Measurements from ENCODE around the gene ASCL5. TPM values are rescaled to one million over a fixed set of nuclear protein-coding genes. Genes with fewer than 3 reads are reported as not detected.

The ASCL5 gene
- total and polyA plus RNA-seq, 2 of the 13 experiments (the other 11 are each of a cell fraction or from before 2014, with no cell fraction given) = not detected

- TF ChIP-seq, protein P1, sequence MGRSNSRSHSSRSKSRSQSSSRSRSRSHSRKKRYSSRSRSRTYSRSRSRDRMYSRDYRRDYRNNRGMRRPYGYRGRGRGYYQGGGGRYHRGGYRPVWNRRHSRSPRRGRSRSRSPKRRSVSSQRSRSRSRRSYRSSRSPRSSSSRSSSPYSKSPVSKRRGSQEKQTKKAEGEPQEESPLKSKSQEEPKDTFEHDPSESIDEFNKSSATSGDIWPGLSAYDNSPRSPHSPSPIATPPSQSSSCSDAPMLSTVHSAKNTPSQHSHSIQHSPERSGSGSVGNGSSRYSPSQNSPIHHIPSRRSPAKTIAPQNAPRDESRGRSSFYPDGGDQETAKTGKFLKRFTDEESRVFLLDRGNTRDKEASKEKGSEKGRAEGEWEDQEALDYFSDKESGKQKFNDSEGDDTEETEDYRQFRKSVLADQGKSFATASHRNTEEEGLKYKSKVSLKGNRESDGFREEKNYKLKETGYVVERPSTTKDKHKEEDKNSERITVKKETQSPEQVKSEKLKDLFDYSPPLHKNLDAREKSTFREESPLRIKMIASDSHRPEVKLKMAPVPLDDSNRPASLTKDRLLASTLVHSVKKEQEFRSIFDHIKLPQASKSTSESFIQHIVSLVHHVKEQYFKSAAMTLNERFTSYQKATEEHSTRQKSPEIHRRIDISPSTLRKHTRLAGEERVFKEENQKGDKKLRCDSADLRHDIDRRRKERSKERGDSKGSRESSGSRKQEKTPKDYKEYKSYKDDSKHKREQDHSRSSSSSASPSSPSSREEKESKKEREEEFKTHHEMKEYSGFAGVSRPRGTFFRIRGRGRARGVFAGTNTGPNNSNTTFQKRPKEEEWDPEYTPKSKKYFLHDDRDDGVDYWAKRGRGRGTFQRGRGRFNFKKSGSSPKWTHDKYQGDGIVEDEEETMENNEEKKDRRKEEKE (IDR thresholded peaks at IDR 0.05) = no peak
- no peak for TF ChIP-seq GLMP (CRISPR knock-in tag; IDR thresholded peaks at IDR 0.05; ENCODE audit: borderline replicate concordance)
- TF ChIP-seq ZNF251 (CRISPR knock-in tag; IDR thresholded peaks at IDR 0.05) = no peak
- TF ChIP-seq ZHX1 (CRISPR knock-in tag; IDR thresholded peaks at IDR 0.05; ENCODE audit: low read depth) = no peak; the same call in 1 of the 2 replicates
- TF ChIP-seq ZNF616 (CRISPR knock-in tag; IDR thresholded peaks at IDR 0.05; ENCODE audit: low read depth) = no peak
- TF ChIP-seq KDM3A (CRISPR knock-in tag; IDR thresholded peaks at IDR 0.05; ENCODE audit: low read depth) = peak; percentile 64; the same call in 1 of the 2 replicates
- TF ChIP-seq ISL2 (CRISPR knock-in tag; IDR thresholded peaks at IDR 0.05) = peak; percentile 87; the same call in 1 of the 2 replicates
- TF ChIP-seq TSC22D2 (CRISPR knock-in tag; IDR thresholded peaks at IDR 0.05; ENCODE audit: borderline replicate concordance) = no peak
- TF ChIP-seq ZNF446 (CRISPR knock-in tag; IDR thresholded peaks at IDR 0.05) = no peak
- TF ChIP-seq FOSL2 (CRISPR knock-in tag; IDR thresholded peaks at IDR 0.05) = peak; percentile 78
- peak; percentile 93 for TF ChIP-seq SAP130 (CRISPR knock-in tag; IDR thresholded peaks at IDR 0.05; ENCODE audit: low read depth)
- peak; percentile 89 for TF ChIP-seq ZNF430 (CRISPR knock-in tag; IDR thresholded peaks at IDR 0.05)
- TF ChIP-seq ZNF24 (IDR thresholded peaks at IDR 0.05) = no peak
- no peak for TF ChIP-seq MBNL3 (CRISPR knock-in tag; conservative IDR thresholded peaks at IDR 0.05)
- TF ChIP-seq FOXP1 (IDR thresholded peaks at IDR 0.05) = no peak
- TF ChIP-seq FOXP1 (CRISPR knock-in tag; IDR thresholded peaks at IDR 0.05) = peak; percentile 83
- no peak for TF ChIP-seq MYNN (CRISPR knock-in tag; IDR thresholded peaks at IDR 0.05; ENCODE audit: low read depth)
- peak; percentile 83 for TF ChIP-seq ATF7 (IDR thresholded peaks at IDR 0.05)
- TF ChIP-seq ATF7 (CRISPR knock-in tag; IDR thresholded peaks at IDR 0.05) = peak; percentile 88; the same call in 1 of the 2 replicates
- TF ChIP-seq ZNF891 (CRISPR knock-in tag; IDR thresholded peaks at IDR 0.05) = no peak
- no peak for TF ChIP-seq ZNF746 (CRISPR knock-in tag; IDR thresholded peaks at IDR 0.05)
These were observed 43.6 kb upstream of the ASCL5 start (continued) for GRCh38 chr1:201170533-201171062.
